Choroid plexus epithelial cell (primary cell): ENCODE data around the gene PLXNB2.

Experiments
- DNase-seq: peaks from one replicate; pipeline ENCODE4 v3.0.0-alpha.2; 2010; ENCODE audit warnings: low read depth
- H3K4me3 ChIP-seq: 2 replicates; pipeline ENCODE4 v1.5.1; 2011; ENCODE audit warnings: low read depth, mild to moderate bottlenecking, control low read depth, low read length, moderate library complexity
- CTCF ChIP-seq: conservative IDR thresholded peaks from 2 replicates; pipeline ENCODE4 v1.5.1; 2011; ENCODE audit warnings: low read depth, mild to moderate bottlenecking, control low read depth, inconsistent platforms, low read length, moderate library complexity

PLXNB2 gene

GRCh38 chr22:50226875-50227165, 80.6 kb downstream of the PLXNB2 start:
- H3K4me3 ChIP-seq = no peak overlapping the region
- TF ChIP-seq CTCF = no peak
- no peak for DNase-seq

- no peak for DNase-seq
- no peak overlapping the region for H3K4me3 ChIP-seq
- TF ChIP-seq CTCF = no peak
These were observed 81.2 kb downstream of the PLXNB2 start for GRCh38 chr22:50226063-50226874.

GRCh38 chr22:50225200-50225969, 82.1 kb downstream of the PLXNB2 start:
- no peak for DNase-seq
- TF ChIP-seq CTCF = no peak
- H3K4me3 ChIP-seq = no peak overlapping the region
